ENCODE measurements around the gene IKZF1.

DNA sequence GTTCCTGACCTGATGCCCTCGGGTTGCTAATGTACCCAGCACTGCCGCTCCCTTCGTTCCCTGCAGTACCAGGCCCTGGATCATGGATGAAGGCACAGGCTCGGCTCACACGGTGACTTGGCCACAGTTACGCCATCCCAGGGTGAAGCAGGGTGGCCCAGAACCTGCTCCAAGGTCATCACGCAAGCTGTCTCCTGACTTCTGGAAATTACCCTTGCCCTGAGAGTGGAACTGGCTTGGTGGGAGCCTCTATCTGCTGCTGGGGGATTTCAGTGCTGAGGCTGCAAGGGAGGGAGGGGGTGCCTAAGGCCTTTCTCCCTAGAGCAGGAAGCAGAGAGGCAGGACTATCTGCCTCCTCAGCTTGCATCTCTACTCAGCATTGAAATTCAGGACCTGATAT is 109.0 kb downstream of the IKZF1 start:
- TF ChIP-seq CTCF (IDR thresholded peaks at IDR 0.05 in 4 of 5, conservative IDR thresholded peaks at IDR 0.05 in 1 of 5), result no peak
- TF ChIP-seq POLR2A (IDR thresholded peaks at IDR 0.05), result no peak
